Stimulated activated CD4-positive, alpha-beta T cell treated with anti-CD3 and anti-CD28 coated beads, Interleukin-4, amount 100 ng/mL, for 1 hour (primary cell): ENCODE measurements around the gene RABAC1.
"Not testable (repeated sequence)": the region's sequence is repeated elsewhere in the genome, so short reads cannot be mapped to it uniquely, and the experiment has no call there.

ENCODE experiments used
- DNase-seq: peaks from one replicate; pipeline ENCODE4 v3.0.0-alpha.2; 2020

RABAC1 gene, protein sequence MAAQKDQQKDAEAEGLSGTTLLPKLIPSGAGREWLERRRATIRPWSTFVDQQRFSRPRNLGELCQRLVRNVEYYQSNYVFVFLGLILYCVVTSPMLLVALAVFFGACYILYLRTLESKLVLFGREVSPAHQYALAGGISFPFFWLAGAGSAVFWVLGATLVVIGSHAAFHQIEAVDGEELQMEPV

DNA sequence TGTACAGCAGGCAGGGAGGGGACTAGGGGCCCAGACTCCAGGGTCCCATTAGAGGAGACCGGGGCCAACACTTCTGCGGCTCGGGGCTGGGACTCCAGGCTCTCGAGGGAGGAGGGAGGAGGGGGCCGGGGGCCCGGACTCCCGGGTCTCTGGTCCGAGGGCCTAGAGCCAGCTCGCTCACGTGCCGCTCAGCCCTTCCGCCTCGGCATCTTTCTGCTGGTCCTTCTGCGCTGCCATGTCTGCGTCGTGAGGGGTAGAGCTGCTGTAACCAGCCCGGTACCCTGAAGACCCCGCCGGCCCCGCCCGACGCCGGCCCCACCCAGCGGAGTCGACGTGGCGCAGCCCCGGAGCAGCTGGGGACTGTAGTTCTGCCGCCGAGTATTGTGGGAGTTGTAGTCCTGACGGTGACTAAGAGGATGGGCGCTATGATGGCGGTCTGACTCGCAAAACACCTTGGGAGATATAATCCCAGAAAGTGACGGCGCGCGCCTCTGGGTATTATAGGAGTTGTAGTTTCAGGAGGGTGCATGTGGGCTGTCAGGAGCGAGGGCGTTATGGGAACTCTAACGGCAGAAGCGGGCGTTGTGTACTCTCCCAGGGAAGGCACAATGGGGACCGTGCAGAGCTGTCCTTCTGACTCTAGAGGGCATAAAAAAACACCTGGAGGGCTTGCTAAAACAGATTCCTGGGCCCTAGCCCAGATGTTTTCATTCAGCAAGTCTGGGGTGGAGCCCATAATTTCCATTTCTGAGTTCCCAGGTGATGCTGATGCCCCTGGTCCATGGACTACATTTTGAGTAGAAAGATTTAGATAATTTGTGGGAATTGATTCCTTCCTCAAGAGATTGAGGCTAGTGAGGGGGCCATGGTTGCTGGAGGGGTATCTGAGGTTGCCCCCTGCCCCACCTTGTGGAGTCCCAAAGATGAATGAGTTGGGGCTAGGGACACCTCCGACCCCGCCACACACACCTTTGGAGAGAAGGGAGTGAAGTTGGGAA lies at the start of gene RABAC1:
TSS of gene RABAC1 (minus strand) at position 266 of the 998 bp plus-strand sequence. CDS start at position 237, 29 bp downstream.
- peak; percentile 88 for DNase-seq

DNA sequence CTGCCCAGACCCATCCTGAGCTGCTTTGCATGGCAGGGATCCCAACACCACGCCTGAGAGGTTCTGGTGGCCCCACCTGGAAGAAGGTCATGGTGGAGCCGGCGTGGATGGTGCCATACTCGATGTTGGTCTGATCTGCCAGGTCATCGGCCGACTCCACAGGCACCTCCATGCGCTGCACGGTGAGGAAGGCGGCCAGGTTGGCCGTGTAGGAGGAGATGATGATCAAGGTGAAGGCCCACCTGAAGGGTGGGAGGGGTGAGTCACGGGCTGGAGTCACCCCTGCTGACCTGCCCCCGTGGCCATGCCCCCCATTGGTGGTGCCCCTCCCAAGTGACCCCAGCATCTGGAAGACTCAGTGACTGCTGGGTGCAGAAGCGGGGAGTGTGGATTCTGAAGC lies 47.4 kb upstream of the RABAC1 start:
- no peak for DNase-seq

DNA sequence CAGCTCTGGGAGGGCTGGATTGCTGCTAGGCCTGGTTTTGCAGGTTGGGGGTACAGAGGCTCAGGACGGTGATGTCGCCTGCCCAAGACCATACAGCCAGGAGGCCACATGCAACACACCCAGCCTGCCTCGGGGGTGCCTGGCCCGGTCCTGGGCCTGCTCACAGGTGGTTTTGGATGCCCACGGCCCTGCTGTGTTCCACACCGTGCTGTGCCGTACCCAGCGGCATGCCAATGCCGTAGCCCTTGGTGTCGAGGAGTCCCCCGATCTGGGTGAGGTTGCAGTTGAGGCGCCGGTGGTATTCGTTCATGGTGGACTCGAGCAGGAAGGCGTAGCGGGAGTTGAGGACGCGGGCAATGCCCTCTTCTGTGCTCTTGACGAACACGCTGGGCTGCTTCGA lies 46.4 kb upstream of the RABAC1 start:
- no peak for DNase-seq

DNA sequence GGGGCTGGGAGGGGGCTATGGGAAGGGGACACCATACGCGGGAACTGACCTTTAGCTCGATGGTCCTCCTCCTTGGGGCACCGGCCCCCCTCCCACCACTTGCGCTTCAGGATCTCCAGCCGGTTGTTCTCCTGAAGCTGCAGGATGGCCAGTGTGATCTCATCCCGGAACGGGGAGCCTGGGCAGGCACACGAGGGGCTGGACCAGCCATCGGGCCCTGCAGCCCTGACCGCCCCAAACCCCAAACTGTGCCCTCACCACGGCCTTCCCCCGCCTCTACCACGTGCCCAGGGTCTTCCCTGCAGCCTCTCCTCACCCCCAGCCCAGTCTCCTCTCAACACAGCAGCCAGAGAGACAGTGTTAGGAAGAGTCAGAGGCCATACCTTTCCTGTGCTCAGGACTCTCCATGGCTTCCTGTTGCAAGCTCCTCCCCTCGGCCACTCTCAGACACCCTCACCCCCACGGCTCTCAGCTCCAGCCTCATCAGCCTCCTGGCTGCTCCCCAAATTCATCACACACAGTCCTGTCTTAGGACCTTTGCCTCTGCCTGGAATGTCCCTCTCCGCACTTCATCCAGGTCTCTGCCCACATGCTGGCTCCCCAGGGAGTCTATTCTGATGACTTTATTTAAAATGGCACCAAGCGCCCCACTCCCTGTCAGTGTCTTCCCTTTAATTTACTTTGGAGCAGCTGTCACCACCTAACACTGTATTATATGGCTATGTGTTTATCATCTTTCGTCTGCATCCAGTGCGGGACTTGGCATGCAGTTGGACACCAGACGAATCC lies 44.6 kb upstream of the RABAC1 start:
- DNase-seq, result no peak

DNA sequence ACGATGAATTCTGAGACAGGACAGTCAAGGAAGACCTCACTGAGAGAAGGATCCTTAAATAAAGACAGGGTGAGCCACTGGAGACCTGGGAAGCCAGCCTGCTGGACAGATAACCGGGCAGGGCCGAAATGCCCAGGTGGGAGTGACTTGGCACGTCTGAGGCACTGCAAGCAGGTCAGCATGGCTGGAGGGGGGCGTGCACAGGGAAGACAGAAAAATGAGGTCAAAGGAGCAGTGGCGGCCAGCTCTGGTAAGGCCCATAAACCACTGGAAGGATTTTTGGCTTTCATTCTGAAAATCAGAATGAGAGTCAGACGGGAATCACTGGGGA lies 40.7 kb upstream of the RABAC1 start:
- no peak for DNase-seq

DNA sequence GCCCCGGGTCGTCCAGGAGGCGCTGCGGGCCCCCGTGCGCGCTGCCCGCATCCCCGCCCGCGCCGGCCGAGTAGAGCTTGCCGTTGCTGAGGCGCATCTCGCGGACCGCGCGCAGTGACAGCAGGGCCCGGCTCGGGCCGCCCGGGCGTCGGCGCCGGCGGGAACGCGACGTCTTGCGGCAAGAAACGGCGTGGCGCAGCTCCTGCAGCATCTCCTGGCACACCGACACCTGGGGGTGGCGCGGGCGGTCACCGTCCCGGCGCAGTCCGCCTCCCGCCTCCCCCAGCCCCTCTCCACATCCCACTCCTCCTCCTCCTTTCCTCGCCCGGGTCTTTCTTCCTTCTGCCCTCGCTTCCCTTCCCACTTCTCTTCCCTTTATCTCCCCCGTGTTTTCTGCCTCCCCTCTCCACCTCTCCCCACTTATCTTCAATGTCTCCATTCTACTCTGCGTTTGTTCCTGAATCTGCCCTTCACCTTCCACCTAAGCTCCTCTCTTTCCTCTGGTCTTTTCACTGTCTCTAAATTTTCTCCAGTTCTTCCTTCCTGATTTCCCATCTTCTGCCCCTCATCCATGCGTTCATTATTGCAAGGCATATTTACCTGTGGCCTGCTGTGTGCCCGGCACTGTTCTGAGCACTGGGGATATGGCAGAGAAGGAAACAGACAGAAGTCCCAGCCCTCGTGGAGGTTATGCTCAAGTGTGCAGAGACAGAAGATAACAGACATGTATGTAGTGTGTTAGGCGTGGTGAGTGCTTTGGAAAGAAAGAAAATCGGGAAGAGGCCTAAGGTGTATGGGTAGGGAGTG lies 40.2 kb upstream of the RABAC1 start:
- no peak for DNase-seq

DNA sequence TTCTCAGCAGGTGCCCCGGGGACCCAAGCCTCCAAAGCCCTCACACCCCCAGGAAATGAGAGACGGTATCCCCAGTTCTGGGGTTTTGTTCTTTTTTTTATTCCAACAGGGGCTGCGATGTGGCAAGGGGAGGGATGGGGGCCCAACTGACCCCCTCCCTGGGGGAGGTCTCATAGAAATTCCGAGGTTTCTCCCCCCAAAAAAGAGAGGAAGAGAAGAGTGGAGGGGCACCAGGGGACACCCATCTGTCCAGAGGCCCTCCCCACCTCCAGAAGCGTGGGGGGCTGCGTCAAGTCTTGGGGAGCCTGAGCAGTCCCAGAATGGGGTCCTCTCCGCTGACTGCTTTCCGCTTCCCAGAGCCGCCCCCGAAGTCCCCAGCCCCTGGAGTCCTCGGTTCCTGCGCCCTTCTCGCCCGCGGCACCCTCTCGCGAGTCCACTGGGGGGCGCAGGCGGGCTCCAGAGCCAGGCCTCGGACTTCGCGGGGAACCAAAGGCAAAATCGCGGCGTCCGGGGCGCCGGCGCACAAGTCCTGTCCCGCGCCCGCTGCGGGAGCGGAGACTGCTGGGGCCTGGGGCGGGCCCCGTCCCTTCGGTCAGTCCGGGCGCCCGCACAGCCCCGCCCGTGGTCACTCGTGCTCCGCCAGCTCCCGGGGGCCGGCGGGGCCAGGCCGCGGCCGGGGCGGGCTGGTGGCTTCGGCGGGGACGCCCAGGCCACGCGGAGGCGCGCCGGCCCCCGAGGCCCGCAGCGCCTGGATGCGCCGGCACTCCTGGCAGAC lies 39.3 kb upstream of the RABAC1 start:
- peak; percentile 44 for DNase-seq

DNA sequence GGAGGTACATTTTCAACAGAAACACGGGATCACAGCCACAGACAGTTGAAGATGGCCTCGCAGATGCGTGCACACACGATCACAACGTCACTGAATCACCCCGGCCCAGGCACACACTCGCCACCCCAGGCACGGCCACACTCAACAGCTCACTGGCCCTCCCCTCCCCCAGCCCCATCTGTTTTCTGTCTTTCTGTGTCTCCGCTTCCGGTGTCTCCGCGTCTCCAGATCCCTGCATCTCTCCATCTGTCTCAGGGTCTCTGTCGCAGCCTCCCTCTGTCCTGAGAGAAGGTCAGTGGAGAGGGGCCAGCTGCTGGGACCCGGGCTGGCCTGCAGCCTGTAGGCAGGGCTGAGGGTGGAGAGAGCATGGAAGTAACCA lies 38.7 kb upstream of the RABAC1 start:
- DNase-seq, result no peak

DNA sequence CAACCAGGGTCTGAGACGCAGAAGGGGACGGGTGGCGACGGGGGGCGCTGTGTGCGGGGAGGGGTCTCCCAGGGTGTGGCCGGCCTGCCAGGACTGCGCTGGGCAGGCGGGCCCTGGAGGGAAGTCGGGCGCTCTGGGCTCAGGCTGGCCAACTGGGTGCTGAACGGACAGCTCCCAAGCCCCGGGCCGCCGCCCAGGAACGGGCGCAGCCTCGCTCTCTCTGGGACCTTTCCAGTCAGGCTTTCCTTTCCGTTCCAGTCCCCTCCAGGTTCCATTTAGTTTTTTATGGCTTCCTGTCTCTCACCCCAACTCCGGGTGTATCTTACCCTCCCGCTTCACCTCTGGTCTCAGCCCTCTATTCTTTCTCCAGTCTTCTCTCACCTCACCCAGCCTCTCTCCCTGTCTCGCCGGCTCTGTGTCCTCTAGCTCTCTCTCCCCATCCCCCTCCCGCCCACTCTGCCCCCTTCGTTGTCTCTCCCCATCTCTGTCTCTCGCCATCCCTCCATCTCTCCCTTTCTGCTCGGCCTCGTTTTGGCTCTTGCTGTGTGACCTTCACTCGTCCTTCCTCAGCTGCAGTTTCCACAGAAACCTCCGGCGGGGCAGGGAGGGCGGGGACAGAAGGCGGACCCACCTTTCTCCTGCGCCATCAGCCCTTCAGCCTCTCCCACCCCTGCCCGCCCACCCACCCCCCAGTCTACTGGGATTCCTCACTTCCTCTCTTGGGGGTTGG lies 38.2 kb upstream of the RABAC1 start:
- DNase-seq, result peak; percentile 46

DNA sequence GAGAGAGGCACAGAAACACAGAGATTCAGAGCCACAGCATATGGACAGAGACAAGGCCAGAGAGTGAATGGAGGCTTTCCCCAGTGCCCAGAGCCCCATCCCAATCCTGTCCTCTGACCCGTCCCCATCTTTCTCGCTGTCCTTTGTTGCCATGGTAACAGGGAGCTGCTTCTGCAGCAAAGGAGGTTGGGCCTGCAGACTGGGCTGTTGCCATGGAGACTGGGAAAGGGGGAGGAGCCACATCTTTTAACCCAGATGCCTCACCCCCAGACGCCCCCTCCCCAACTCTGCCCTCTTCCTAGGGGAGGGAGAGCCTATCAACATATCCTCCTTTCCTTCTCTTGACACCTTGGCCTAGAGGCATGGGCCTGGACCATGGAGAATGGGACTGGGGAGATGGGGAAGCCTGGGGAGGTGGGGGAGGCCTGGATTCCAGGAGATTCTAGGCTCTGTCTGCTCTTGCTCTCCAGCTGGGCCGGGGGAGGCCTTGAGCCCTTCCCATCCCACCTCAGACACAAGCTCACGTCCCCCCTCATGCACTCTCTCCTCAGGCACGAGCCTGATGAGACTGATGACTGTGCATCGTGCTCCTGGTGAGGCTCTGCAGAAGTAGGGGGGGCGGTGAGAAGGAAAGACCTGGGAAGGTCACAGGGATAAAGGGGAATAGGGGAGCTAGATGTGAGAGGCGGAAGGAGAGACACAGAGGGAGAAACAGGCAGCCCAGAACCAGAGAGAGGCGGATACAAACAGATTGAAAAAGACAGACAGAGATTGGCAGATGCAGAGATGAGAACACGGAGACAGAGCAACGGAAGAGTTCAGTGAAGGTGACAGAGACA lies 37.1 kb upstream of the RABAC1 start:
- no peak for DNase-seq

DNA sequence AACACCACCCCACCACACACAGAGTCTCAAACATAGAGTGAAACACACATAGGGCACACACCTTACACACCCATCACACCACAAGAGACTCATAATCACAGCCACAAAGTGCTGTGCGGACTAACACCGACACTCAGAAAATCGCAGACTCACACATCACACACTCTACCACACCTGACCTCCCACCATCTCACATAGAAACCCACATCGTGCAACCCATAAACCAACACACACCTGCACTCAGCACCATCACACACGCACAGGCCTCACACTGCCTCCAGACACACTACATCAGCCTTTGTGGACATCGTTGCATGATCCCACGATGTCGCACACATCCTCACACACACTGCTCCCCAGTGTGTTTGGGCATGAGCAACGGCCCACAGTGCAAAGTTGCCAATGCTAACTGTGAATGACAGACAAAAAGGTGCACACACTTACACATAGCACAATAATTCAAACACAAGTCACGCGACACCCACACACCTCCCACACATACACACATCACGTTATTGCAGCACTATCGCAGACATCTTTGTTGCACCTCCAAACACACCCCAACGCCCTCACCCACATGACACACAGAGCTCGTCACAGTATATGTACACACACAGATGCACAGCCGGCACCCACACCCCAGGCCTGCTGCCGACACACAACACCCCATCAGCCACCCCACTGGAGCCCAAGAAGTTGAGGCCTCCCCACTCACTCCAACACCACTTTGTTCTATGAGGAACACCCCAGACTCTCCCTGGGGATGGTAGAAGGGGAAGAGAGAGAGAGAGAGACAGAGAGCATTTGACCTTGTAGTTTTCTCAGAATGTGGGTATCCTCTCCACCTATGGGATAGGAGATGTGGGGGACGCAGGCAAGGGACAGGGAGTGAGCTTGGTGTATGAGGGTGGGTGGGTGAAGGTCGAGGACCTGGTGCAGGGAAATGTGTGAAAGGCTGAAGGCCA lies 36.2 kb upstream of the RABAC1 start:
- DNase-seq, result no peak

DNA sequence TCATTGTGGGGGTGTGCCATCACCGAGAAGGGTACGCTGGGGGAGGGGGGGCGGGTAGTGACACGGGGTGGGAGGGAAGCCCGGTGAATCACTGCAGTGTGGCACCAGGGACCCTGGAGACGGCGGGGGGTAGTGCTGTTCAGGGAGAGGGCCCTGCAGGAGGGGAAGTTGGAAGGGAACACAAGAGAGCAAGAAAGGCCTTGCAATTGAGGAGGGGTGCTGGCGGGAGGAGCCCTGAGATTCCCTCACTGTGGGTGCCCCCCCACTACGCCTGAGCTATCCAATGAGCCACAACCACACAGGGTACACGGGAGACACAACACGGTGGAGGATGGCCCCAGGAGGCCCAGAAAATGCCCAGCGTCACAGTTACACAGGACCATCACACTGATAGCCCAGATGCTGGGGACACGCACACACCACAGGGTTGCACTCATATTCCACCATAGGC lies 35.4 kb upstream of the RABAC1 start:
- DNase-seq, result peak; percentile 18

DNA sequence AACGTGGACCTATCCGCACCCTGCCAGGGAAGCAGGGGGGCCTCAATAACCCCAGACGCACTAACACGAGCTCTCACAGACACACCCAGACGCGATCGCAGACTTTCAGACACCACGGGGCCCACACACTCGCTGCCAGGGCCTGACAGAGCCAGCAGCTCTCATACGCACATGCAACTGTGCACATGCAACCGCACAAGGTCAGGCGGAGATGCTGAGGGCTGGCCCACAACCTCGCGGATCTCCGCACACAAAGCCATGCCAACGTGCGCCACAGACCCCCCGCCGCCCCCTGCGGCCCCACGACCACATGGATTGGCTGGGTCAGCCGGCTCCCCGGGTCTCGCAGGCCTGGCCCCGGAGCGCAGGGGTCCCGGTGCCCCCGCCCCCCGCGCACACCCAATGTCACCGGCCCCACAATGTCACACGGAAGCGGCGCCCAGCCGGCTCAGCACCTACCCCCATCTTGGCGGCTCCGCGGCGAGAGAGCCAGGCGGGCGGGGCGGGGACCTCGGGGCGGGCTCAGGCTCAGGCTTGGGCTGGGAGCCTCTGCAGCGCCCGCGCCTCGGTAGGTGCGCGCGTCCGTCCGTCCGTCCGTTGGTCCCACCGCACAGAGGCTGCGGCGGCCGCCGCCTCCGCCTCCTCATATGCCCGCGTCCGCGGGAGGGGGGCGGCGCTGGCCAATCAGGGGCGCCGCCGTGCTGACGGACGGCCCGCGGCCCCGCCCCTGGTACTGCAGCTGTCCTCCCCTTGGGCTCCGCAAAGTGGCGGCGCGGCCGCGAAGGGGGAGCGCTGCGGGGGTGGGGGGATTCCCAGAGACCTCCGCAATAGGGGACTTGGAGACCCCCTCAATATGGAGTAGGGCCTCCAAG lies 34.7 kb upstream of the RABAC1 start, which contains the start of gene ATP1A3:
TSS of gene ATP1A3 (minus strand) at position 619 of the 872 bp plus-strand sequence. CDS start at position 465, 154 bp downstream.
- peak; percentile 67 for DNase-seq

DNA sequence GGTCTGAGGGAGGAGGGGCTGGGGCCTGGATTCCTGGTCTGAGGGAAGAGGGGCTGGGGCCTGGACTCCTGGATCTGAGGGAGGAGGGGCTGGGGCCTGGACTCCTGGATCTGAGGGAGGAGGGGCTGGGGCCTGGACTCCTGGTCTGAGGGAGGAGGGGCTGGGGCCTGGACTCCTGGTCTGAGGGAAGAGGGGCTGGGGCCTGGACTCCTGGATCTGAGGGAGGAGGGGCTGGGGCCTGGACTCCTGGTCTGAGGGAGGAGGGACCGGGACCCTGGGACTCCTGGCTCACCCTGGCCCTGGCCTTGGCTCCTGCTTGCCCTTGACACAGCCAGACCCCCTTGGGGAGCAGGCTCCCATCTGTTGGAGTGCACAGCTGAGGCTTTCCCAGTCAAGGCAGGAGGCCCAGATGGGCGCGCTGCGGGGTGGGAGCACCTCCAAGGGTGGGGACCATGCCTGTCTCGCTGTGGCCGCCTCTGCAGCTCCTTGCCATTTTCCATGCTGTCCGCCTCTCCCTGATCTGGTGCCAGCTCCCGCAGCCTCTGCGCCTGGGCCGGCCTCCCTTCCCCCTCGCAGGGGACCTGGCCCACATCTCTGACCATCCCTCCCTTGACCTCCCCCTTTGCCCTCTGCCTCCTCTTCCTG lies 32.9 kb upstream of the RABAC1 start:
- not testable (repeated sequence) for DNase-seq

DNA sequence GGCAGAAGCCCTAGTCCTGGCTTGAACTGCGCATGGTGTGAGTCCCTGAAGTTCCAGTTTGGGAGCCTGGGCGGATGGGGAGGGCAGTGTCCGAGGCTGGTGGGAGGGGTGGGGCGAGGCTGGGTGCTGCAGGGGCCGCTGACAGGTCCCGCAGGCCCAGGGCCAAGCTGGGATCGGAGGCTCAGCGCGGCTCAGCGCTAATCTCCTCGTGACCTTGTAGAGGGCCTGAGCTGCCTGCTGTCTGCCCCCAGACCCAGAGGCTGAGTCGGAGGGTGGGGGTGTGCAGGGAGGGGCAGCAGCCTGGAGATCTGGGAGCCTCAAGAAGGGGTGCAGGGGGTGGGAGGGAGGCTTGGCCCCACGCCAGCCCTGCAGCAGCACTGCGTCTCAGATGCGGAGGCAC lies 31.9 kb upstream of the RABAC1 start:
- no peak for DNase-seq

DNA sequence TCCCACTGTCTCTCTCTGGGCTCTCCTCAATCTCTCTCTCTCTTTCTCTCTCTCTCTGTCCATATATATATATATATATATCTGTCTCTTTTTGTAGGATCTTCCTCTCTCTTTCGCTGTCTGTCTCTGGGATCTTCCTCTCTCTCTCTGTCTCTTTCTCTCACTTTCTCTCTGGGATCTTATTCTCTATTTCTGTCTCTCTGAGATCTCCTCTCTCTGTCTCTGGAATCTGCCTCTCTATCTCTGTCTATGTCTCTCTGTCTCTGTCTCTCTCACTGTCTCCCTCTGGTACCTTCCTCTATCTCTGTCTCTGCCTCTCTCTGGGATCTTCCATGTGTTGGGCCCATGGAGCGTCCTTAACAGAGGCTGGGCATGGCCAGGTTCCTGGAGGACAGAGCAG lies 31.5 kb upstream of the RABAC1 start:
- no peak for DNase-seq

DNA sequence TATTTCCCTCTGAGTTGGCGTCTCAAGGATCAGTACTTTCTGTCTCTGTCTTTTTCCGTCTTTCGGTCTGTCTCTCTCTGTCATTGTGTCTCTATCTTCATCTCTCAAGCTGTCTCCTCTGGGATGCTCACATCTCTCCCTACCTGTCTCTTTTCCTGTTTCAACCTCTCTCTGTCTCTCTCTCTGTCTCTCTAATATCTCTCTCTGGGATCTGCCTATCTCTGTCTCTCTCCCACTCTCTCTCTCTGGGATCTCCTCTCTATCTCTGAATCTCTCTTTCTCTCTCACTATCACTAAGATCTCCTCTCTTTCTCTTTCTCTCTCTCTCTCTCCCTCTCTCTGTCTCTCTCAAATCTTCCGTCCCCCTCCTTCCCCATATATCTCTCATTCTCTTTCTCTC lies 30.9 kb upstream of the RABAC1 start:
- DNase-seq, result no peak
